Measurements from ENCODE around the gene MMP1.

The MMP1 gene

DNA sequence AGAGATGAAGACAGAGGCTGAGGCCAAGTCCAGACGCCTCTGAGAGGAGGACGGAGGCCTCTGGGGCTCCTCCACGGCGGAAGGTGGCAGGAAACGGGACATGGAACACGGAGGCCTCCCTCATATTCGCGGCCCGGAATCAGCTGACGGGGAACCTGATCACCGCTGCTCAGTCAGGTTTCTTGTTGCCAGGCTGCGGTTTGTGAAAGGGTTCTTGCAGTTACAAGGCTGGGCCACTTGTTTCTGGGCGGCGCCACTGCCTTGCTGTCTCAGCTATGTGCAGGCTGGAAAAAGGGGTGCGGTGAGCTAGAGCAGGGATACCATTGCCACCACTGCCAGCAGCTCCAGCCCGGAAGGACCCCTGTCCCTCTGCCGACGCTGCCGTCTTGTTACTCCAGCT lies 10.0 kb upstream of the MMP1 start:
- DNase-seq (ENCODE audit: low read depth in 2 of 2), result no peak

- no peak for DNase-seq (ENCODE audit: low read depth in 2 of 2)
Measured at GRCh38 chr11:102806296-102806695, 8.3 kb upstream of the MMP1 start.

DNA sequence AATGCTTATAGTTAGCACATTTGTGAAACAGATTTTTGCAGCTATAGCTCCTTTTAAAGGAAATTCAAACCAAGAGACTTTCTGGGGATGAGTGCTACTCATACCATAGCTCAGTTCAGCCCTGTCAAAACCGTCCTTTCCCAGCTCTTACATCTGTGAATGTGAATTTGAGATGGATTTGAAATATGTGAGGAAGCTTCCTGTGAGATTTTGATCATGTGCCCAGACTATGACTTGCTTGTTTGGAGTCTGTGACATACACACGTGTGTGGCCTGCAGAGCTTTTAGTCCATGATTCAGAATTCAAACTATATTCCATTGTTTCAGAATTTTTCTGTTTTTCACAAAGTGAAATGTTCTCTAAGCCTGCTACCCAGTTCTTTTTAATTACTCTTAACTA lies 4.4 kb upstream of the MMP1 start:
- DNase-seq (ENCODE audit: low read depth in 2 of 2), result no peak

- DNase-seq (ENCODE audit: low read depth in 2 of 2), result no peak
Measured at GRCh38 chr11:102800767-102801166, 2.8 kb upstream of the MMP1 start.

- no peak for DNase-seq (ENCODE audit: low read depth in 2 of 2)
Measured at GRCh38 chr11:102799681-102800340, 1.9 kb upstream of the MMP1 start.

- peak in 1 of 2 donors; percentile 4 for DNase-seq (ENCODE audit: low read depth in 2 of 2)
Measured at GRCh38 chr11:102794382-102794781, 3.6 kb downstream of the MMP1 start.

GRCh38 chr11:102793677-102794290 lies 4.2 kb downstream of the MMP1 start:
- DNase-seq (ENCODE audit: low read depth in 2 of 2), result no peak

- no peak for DNase-seq (ENCODE audit: low read depth in 2 of 2)
Measured at GRCh38 chr11:102792604-102793003, 5.4 kb downstream of the MMP1 start.

DNA sequence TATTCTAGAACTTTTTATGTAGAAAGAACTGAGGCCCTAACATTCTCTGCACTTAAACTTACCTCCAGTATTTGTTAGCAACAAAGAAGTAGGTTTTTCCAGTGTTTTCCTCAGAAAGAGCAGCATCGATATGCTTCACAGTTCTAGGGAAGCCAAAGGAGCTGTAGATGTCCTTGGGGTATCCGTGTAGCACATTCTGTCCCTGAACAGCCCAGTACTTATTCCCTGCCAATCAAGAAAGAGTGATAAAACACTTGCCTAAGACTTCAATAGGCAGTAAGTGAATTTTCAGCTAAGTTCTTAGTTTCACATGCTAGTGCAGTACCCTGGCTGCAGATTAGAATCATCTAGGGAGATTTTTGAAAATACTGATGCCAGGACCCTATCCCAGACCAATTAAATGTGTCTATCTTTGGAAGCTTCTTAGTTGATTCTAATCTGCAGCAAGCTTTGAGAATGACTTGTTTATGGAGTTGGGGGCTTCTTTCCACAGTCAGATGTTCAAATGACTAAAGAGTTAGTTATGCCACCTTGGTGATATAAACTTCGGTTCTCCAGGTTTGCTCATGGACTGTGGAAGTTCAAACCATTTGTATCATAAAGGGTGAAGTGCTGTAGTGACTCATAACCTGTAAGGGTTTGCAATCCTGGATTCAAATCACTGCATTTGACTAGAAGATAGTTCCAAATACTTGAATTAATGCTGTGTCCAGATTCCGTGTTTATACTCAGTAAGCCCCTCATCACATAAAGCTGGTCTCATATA lies 6.5 kb downstream of the MMP1 start:
- DNase-seq (ENCODE audit: low read depth in 2 of 2), result no peak

DNA sequence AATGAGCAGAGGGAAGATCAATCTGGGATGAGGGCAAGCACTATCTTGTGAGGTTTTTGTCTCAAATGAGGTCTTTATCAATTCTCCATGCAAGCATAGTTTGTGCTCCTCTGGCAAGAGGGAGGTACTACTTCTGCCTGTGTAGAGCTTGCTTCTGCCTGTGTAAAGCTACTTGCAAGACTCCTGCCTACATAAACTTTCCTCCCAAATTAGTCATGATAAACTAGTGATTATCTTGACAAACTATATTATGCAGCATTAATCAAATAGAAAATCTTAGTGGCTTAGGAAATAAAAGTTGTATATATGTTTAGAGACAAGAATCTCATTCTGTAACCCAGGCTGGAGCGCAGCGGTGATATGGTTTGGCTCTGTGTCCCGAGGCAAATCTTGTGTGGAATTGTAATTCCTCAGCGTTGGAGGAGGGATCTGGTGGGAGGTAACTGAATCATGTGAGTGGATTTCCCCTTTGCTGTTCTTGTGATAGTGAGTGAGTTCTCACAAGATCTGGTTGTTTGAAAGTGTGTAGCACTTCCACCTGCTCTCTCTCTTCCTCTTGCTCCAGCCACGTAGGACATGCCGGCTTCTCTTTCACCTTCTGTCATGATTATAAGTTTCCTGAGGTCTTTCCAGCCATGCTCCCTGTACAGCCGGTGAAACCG lies 9.5 kb downstream of the MMP1 start:
- no peak for DNase-seq (ENCODE audit: low read depth in 2 of 2)

DNA sequence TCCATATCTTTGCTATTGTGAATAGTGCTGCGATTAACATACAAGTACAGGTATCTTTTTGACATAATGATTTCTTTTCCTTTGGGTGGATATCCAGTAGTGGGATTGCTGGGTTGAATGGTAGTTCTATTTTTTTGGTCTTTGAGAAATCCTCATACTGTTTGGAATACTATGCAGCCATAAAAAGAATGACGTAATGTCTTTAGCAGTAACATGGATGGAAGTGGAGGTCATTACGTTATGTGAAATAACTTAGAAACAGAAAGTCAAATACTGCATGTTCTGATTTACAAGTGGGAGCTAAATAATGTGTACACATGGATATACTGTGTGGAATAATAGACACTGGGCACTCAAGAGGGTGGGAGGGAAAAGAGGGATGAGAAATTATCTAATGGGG lies 13.6 kb downstream of the MMP1 start:
- no peak for DNase-seq (ENCODE audit: low read depth in 2 of 2)

- DNase-seq (ENCODE audit: low read depth in 2 of 2), result no peak
Measured at GRCh38 chr11:102783720-102784119, 14.2 kb downstream of the MMP1 start.

DNA sequence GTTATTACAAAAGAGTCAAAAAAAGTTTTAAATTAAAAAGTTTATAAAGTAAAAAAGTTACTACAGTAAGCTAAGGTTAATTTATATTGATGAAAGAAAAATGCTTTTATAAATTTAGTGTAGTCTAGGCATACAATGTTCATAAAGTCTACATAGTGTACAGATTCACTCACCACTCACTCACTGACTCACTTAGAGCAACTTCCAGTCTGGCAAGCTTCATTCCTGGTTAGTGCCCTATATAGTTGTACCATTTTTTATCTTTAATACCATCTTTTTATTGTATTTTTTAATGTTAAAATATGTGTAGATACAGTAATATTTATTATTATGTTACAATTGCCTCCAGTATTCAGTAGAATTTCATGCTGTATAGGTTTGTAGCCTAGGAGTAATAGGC lies 14.9 kb downstream of the MMP1 start:
- DNase-seq (ENCODE audit: low read depth in 2 of 2), result no peak

DNA sequence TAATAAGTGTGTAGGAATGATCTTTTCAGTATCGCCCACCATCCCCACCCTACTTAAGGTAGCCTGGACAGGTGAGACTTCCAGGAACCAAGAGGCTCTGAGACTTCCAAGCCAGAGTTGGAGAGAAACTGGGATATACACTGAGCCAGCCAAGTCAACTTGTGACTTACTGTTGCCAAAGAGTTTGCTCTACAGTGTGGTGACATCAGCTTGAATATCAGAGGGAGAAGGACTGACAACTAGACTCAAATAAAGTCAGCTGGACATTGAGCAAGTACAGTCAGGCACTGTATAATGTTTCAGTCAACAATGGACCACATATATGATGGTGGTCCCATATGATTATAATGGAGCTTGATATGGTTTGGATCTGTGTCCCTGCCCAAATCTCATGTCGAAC lies 16.3 kb downstream of the MMP1 start:
- DNase-seq (ENCODE audit: low read depth in 2 of 2), result no peak

DNA sequence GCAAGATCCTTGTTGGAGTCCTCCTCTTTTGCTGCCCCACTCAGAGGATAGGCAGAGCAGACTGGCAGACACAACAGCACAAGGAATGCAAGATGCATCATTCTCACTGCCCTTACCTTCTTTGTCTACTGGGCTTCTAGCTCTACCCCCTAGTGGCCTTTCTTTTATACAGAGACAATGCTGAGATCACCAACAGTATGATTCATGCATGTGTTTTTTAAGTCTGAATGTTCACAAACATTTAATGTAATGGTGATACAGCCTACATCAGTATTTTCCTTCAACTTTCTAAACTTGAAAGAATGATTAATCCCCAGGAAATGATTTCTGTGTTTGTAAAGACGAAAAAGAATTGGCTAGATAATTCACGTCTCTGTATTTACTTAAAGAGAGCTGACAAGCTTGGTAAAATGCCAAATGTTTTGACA lies 17.5 kb downstream of the MMP1 start, which contains the start of gene MMP10:
Gene MMP10 (minus strand): TSS at position 138 of the 428 bp plus-strand sequence. CDS start 37 bp downstream, at position 101.
- DNase-seq (ENCODE audit: low read depth in 2 of 2), result no peak

DNA sequence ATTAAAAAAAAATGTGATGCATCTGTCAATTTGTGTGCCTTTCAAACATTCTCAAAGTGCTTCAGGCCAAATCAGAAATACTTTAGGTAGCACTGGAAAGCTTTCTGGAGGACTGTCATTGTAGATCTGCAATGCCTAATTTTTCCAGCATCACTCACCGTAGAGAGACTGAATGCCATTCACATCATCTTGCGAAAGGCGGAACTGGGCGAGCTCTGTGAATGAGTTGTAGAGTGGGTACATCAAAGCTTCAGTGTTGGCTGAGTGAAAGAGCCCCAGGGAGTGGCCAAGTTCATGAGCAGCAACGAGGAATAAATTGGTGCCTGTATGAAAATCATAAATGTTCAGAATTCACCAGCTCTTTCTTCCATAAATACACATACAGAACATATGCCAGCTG lies 21.5 kb downstream of the MMP1 start:
- no peak for DNase-seq (ENCODE audit: low read depth in 2 of 2)

- no peak for DNase-seq (ENCODE audit: low read depth in 2 of 2)
Measured at GRCh38 chr11:102773386-102773785, 24.6 kb downstream of the MMP1 start.

DNA sequence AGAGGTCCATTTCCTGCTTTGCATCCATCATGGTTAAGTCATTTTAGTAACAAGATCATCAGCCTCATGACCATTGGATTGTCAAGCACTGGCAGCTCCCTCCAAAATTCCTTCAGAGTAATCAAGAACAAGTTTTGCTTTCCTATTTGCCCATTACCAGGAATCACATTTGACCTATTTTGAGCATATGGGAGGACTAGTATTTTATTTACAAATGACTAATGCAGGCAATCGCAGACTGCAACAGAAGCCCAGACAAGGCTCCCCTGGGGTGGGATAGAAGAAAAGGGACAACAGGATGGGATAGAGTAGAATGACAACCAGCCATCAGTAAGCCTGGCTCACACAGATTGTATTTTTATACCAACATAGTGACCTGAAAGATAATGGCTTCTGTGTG lies 26.6 kb downstream of the MMP1 start:
- DNase-seq (ENCODE audit: low read depth in 2 of 2), result no peak

DNA sequence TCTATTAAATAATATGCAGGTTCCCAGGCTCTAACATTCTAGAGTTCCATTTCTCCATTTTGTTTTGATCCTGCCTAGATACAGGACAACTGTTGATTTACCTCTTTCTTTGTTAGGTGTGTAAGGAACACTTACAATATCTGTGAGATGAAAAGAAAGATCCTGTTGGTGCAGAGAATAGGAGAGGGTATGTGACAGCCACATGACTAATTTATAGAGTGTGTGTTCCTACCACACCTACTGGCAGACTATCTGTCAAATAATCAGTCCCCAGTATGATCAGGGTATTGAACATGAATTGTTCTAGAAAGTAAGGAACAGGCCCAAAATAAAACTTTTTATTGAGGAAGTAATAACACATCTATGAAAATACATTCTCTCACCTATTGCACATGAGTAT lies 27.8 kb downstream of the MMP1 start:
- no peak for DNase-seq (ENCODE audit: low read depth in 2 of 2)

- DNase-seq (ENCODE audit: low read depth in 2 of 2), result no peak
Measured at GRCh38 chr11:102767800-102768199, 30.2 kb downstream of the MMP1 start.

DNA sequence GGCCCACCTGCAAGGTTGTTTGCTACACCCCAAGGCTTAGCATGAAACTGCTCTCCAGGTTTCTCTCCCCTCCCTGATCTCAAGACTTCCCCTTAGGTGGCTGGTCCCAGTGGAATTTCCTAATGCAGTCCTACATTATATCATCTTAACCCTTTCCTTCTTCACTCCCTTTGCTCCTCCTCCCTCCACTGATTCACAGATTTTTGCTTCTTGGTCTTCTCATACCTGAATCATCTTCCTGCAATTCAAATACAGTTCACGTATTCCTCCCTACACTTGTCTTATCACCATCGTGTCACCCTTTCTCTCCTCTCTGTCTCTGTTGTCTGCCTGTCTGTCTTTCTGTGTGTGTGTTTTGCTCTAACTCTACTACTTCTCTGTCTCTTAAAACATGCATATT lies 34.5 kb downstream of the MMP1 start:
- DNase-seq (ENCODE audit: low read depth in 2 of 2), result no peak

- DNase-seq (ENCODE audit: low read depth in 2 of 2), result no peak
Measured at GRCh38 chr11:102762361-102762767, 35.6 kb downstream of the MMP1 start.

All from stimulated activated CD8-positive, alpha-beta memory T cell treated with anti-CD3 and anti-CD28 coated beads, Interleukin-2, amount 100 ng/mL, for 48 hours (primary cell).